Thymus (tissue), 11 donors: Measurements from ENCODE around the gene PLPP3. TPM values are rescaled to one million over a fixed set of nuclear protein-coding genes. Genes with fewer than 3 reads are reported as not detected.

Source experiments
- DNase-seq, 9 donors: peaks; one replicate each; pipeline ENCODE4 v3.0.0-alpha.2; 2013; ENCODE audit warnings: low spot score in 9 of 9, low read depth in 6 of 9, missing footprints in 1 of 9
- H3K27ac ChIP-seq, 2 donors: one replicate each; pipeline ENCODE4 v1.5.1; 2013; ENCODE audit warnings: control low read depth in 1 of 2, low read depth in 1 of 2, low read length in 1 of 2, mild to moderate bottlenecking in 1 of 2, moderate library complexity in 1 of 2
- H3K27me3 ChIP-seq, 2 donors: one replicate each; pipeline ENCODE4 v1.5.1; 2013; ENCODE audit warnings: low read length in 1 of 2; ENCODE audit not compliant: control insufficient read depth in 2 of 2, insufficient read depth in 1 of 2
- H3K36me3 ChIP-seq, 2 donors: one replicate each; pipeline ENCODE4 v1.5.1; 2013; ENCODE audit warnings: low read length in 1 of 2, mild to moderate bottlenecking in 1 of 2, moderate library complexity in 1 of 2; ENCODE audit not compliant: control insufficient read depth in 2 of 2, insufficient read depth in 2 of 2
- H3K4me1 ChIP-seq, 2 donors: one replicate each; pipeline ENCODE4 v1.5.1; 2013; ENCODE audit warnings: low read length in 2 of 2; ENCODE audit not compliant: control insufficient read depth in 2 of 2, insufficient read depth in 2 of 2
- H3K4me3 ChIP-seq, 2 donors: one replicate each; pipeline ENCODE4 v1.5.1; 2013; ENCODE audit warnings: low read length in 2 of 2, control low read depth in 1 of 2, mild to moderate bottlenecking in 1 of 2
- H3K9me3 ChIP-seq, 2 donors: one replicate each; pipeline ENCODE4 v1.5.1; 2013; ENCODE audit warnings: low read length in 1 of 2, mild to moderate bottlenecking in 1 of 2; ENCODE audit not compliant: control insufficient read depth in 2 of 2, insufficient read depth in 1 of 2
- WGBS: extraction: QIAGEN DNeasy Blood & Tissue Kit; methylation state at CpG from one replicate; pipeline ENCODE4 v1.1.7; 2013; 5-methylcytosine and 5-hydroxymethylcytosine counted together
- polyA plus RNA-seq: library from polyadenylated mRNA; stranded (reverse); fragments of 200-250 nt; gene quantifications from one replicate; pipeline ENCODE4 v1.2.3, GENCODE V29; 2013
- total RNA-seq: library from RNA; stranded (reverse); fragments of 120-200 nt; gene quantifications from one replicate; pipeline ENCODE4 v1.2.4, GENCODE V29; 2013
- donor health status: healthy.

PLPP3 gene
- total and polyA plus RNA-seq, 2 donors: 30.8 to 31.3 TPM

DNA sequence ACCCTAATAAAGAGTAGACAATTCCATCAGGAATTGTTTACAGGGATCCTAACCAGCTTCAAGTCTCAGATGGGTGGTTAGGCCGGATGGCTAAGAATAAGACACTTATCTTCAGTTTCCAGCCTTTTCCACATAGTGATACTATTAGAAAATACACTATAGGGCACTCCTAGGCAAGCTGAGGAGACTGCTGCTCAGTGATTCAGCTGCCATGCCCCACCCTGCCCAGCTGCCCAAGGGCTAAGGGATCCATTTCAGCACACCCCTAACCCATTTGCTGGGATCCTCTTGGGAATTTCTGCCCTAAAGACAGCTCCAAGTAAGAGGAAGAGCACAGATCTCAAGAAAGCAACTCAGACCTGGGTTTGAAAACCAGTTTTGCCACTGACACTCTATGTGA lies 31.9 kb downstream of the PLPP3 start:
- Histone ChIP-seq H3K9me3 (no peaks in the 10 kb centered on the region), H3K27ac (peak overlapping the region in 1 of 2 donors; percentile 13), H3K27me3 (no peaks in the 10 kb centered on the region), H3K36me3 (peaks cover 0 to 2% of the 10 kb centered on the region in 2 donors), H3K4me1 (peaks cover 0 to 19% of the 10 kb centered on the region in 2 donors), H3K4me3 (no peak overlapping the region)
- WGBS: 94% methylated on average over 1 of the region's 1 CpG
- no peak for DNase-seq

GRCh38 chr1:56545711-56546110 lies 33.7 kb downstream of the PLPP3 start:
- no peak overlapping the region for H3K4me3 ChIP-seq
- DNase-seq: no peak
- no peak overlapping the region for H3K27ac ChIP-seq
- peaks cover 0 to 2% of the 10 kb centered on the region in 2 donors for H3K36me3 ChIP-seq
- H3K4me1 ChIP-seq: peaks cover 0 to 11% of the 10 kb centered on the region in 2 donors
- H3K9me3 ChIP-seq: no peaks in the 10 kb centered on the region
- WGBS: 98% methylated on average over 8 of the region's 8 CpGs
- H3K27me3 ChIP-seq: no peaks in the 10 kb centered on the region

DNA sequence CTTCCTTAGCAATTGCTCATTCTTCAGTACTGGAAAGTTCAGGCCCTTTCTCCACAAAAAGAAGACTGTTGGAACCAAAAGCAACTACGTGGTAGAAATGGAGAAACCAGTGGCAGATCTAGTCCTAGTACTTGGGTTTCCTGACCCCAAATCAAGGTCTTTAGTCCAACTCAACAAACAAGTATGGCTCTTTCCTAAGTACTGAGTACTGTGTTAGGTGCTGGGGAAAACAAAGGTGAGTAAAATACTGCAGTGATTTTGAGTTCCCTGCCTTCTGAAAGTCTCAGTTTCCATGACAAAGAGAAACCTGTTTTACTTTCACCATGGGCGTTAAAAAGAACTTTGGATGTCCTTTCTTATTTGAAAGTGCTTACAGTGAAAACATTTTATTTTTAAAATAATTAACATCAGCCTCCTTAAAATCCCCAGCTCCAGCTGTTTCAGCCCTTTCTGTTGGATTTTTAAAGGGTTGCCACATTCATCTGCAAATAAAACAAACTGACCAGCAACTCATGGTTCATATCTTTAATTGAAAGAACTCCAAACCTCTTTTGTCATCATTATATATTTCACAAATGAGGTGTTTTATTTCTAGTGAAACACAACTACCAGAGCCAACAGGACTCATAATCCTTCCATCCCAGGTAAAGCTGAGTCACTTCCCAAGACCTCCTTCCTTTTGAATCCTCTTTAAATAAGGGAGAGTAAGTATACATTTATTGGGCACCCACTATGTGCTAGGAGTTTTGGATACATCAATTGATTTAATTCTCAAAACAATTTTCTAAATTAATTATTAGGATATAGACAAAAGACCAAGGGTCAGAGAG lies 35.4 kb downstream of the PLPP3 start:
- H3K27ac ChIP-seq: no peak overlapping the region
- no peak for DNase-seq
- no peaks in the 10 kb centered on the region for H3K4me1 ChIP-seq
- H3K27me3 ChIP-seq: no peaks in the 10 kb centered on the region
- no peaks in the 10 kb centered on the region for H3K9me3 ChIP-seq
- H3K4me3 ChIP-seq: no peak overlapping the region
- peaks cover 0 to 2% of the 10 kb centered on the region in 2 donors for H3K36me3 ChIP-seq
- WGBS: 97% methylated on average over 2 of the region's 2 CpGs

DNA sequence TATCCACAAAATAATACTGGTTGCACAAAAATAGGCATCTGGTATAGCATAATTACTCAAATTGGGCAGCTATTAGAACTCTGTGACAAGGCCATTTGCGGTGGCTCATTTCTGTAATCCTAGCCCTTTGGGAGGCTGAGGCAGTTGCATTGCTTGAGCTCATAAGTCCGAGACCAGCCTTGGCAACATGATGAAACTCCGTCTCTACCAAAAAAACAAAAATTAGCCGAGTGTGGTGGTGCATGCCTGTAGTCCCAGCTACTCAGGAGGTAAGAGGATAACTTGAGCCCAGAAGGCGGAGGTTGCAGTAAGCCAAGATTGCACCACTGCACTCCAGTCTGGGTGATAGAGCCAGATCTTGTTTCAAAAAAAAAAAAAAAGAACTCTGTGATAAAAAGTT lies 36.7 kb downstream of the PLPP3 start:
- Histone ChIP-seq H3K27me3 (no peaks in the 10 kb centered on the region), H3K27ac (no peak overlapping the region), H3K9me3 (no peaks in the 10 kb centered on the region), H3K36me3 (peaks cover 0 to 2% of the 10 kb centered on the region in 2 donors), H3K4me1 (peaks cover 0 to 2% of the 10 kb centered on the region in 2 donors), H3K4me3 (no peak overlapping the region)
- no peak for DNase-seq
- WGBS: 96% methylated on average over 5 of the region's 5 CpGs

GRCh38 chr1:56541408-56541807 lies 38.0 kb downstream of the PLPP3 start:
- no peak for DNase-seq
- Histone ChIP-seq H3K27me3 (no peaks in the 10 kb centered on the region), H3K27ac (no peak overlapping the region), H3K4me1 (peaks cover 0 to 14% of the 10 kb centered on the region in 2 donors), H3K4me3 (no peak overlapping the region), H3K9me3 (no peaks in the 10 kb centered on the region), H3K36me3 (peaks cover 0 to 2% of the 10 kb centered on the region in 2 donors)
- WGBS: 100% methylated on average over 1 of the region's 1 CpG

DNA sequence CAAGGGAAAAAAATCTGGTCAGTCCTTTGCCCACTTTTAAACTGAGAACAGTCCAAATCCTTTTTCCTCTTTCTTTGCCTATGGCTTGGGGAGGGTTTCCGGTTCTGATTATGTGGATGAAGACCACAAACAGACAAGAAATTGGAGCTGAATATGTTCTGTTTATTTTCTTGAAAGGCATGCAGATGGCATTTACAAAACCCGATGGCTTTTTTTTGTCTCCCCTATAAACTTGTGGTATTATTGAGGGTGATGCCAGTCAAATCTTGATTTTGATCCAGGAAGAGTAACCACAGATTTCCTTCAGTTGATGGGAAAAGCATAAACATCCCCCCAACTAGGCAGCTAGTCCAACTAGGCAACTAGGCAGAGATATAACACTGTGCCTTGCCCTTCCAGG lies 38.9 kb downstream of the PLPP3 start:
- 28% methylated on average over 2 of the region's 2 CpGs for WGBS
- Histone ChIP-seq H3K27ac (no peak overlapping the region), H3K4me1 (peaks cover 5 to 22% of the 10 kb centered on the region in 2 donors)

GRCh38 chr1:56539520-56539931 lies 39.8 kb downstream of the PLPP3 start:
- peaks cover 5 to 10% of the 10 kb centered on the region in 2 donors for H3K36me3 ChIP-seq
- no peak overlapping the region for H3K27ac ChIP-seq
- H3K4me1 ChIP-seq: peaks cover 10 to 31% of the 10 kb centered on the region in 2 donors
- 92% methylated on average over 2 of the region's 2 CpGs for WGBS
- no peak overlapping the region for H3K4me3 ChIP-seq
- H3K27me3 ChIP-seq: no peaks in the 10 kb centered on the region
- no peaks in the 10 kb centered on the region for H3K9me3 ChIP-seq
- DNase-seq: no peak

More for the DNA sequence above, 38.9 kb downstream of the PLPP3 start:
- Histone ChIP-seq H3K36me3 (peaks cover 4 to 7% of the 10 kb centered on the region in 2 donors), H3K4me3 (no peak overlapping the region), H3K9me3 (no peaks in the 10 kb centered on the region), H3K27me3 (no peaks in the 10 kb centered on the region)
- DNase-seq: no peak

GRCh38 chr1:56538532-56538931 lies 40.8 kb downstream of the PLPP3 start:
- no peak for DNase-seq
- Histone ChIP-seq H3K36me3 (peaks cover 8 to 12% of the 10 kb centered on the region in 2 donors), H3K4me3 (no peak overlapping the region), H3K9me3 (no peaks in the 10 kb centered on the region), H3K27me3 (no peaks in the 10 kb centered on the region), H3K4me1 (peaks cover 16 to 41% of the 10 kb centered on the region in 2 donors), H3K27ac (no peak overlapping the region)
- 93% methylated on average over 3 of the region's 3 CpGs for WGBS

- Histone ChIP-seq H3K27ac (no peak overlapping the region), H3K36me3 (peaks cover 8 to 13% of the 10 kb centered on the region in 2 donors), H3K9me3 (no peaks in the 10 kb centered on the region), H3K4me3 (no peak overlapping the region), H3K4me1 (peaks cover 19 to 49% of the 10 kb centered on the region in 2 donors), H3K27me3 (no peaks in the 10 kb centered on the region)
- no peak for DNase-seq
- WGBS: 98% methylated on average over 1 of the region's 1 CpG
Observed at GRCh38 chr1:56537660-56538059, 41.7 kb downstream of the PLPP3 start.
